Stimulated activated CD4-positive, alpha-beta T cell treated with anti-CD3 and anti-CD28 coated beads, Interleukin-12 subunit alpha, Interleukin-12 subunit beta, amount 100 ng/mL, for 48 hours (primary cell): ENCODE results near the gene AK8.
A peak's percentile ranks its signal among the peaks of the same experiment; 100 is the strongest.
"Not testable (repeated sequence)": the region's sequence is repeated elsewhere in the genome, so short reads cannot be mapped to it uniquely, and the experiment has no call there.

Source experiments
- DNase-seq, 3 donors: peaks; one replicate each; pipeline ENCODE4 v3.0.0-alpha.2; 2020; ENCODE audit warnings: low read depth in 2 of 3, low spot score in 1 of 3

The AK8 gene

GRCh38 chr9:132774886-132775285 is 103.2 kb downstream of the AK8 start:
- DNase-seq, result no peak

DNA sequence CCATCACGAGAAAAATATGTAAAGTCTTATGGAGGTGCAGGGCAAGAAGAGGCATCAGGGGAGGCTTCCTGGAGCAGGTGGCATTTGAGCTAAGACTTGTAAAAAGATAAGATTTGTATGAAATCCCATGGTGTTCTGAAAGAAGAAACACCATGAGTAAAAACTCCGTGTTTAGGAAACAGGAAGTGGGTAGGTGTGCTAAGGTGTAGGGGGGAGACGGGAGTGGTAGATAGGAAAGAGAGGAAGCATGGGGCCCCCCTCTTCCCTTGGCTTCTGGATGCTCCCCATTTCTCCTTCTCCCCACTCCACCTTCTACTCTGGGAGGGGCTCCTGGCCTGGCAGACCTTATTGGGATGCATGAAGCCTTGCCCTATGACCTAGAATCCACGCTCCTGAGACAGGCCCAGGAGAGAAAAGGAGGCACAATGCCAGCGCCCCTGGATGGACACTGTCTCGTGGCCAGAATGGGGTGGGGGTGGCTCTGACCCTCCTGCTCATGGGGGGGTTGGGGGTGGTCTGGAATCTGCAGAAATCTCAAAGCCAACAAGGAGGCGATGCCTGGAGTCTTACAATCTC is 104.2 kb downstream of the AK8 start:
- no peak for DNase-seq

DNA sequence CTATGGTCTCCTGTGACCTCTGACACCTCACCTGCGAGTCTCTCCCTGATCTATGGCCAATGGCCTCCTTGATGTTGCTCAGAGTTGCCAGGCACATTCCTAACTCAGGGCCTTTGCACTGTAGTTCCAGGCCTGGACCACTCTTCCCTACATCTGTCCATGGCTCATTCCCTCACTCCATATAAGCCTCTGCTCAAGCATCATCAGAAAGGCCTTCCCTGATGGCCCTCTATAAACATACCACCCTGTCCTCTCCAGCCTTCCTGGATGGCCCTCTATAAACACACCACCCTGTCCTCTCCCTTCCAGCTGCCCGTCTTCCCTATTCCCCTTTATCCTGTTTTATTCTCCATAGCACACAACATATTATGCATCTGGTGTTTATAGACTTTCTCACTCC is 105.0 kb downstream of the AK8 start:
- DNase-seq, result no peak

GRCh38 chr9:132771752-132772151 is 106.3 kb downstream of the AK8 start:
- not testable (repeated sequence) for DNase-seq

DNA sequence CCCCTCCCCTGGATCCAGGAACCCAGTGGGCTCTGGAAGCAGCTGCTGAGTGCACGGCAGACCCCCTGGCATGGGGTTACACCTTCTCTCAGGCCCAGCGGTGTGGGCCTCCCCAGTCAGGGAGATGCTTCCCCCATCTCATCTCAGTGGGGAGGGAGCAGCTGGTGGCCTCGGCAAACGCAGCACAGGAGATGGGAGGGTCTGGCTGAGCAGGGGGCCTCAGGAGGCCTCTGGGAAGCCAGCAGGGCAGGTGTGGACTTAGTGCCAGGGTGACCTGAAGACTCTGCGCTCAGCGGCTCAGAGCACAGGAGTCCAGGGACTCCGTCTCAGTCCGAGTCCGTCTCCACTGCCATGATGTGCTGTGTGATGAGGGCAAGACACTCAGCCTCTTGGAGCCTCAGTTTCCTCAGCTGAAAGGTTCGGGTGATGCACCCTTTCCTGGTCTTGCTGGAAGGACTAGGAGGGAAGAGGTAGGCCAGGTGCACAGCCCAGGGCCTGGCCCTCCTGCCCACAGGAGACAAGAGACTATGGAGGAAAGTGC is 107.2 kb downstream of the AK8 start:
- no peak for DNase-seq

GRCh38 chr9:132769906-132770769 is 107.9 kb downstream of the AK8 start:
- DNase-seq, result peak; percentile 30 to 57 (median 50)

GRCh38 chr9:132768932-132769905 is 108.9 kb downstream of the AK8 start:
- peak; percentile 39 to 55 (median 52) for DNase-seq

- DNase-seq, result no peak
Measured at GRCh38 chr9:132763574-132763973, 114.5 kb downstream of the AK8 start.

DNA sequence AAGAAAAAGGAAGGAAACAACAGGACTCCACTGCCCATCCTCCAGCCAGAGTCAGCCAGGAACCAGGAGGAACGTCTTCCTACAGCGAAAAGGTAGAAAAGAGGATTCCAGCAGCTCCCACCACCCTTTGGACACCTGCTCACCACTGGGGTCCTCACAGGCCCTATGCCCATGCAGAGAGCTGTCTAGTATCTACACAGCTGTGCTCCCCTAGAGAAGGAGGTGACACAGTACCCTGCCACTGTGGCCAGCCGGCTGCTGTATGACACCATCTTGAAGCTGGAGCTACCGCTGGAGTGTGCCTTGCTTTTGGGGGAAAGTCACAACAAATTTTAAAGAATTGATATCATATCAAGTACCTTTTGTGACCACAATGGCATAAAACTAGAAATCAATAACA is 115.2 kb downstream of the AK8 start:
- DNase-seq, result no peak

DNA sequence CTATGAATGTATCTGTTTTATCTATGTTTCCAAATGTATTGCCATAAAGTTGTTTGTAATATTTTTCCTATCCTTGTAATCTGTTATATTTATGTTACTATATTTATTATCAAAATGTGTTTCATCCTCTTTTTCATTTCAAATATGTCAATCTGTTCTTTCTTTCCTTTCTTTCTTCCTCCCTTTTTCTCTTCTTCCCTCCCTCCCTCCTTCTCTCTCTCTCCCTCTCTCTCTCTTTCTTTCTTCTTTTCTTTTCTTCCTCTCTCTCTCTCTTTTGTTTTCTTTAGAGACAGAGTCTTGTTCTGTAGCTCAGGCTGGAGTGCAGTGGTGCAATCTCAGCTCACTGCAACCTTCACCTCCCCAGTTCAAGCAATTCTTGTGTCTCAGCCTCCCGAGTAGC is 116.5 kb downstream of the AK8 start:
- no peak for DNase-seq

DNA sequence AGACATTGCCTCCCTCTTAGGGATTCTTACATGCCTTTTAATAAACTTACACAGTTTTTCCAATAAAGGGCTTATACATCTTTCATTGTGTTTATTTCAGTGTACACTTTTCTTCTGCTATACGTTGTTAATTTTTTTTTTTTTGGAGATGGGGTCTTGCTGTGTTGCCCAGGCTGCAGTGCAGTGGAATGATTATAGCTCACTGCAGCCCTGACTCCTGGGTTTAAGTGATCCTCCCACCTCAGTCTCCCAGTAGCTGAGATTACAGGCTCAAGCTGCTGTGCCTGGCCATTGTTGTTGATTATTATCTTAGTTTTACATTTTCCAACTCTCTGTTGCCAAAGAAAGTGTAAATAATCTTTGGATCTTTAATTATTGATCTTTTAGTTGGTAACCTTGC is 118.0 kb downstream of the AK8 start:
- DNase-seq, result no peak

GRCh38 chr9:132757016-132757415 is 121.1 kb downstream of the AK8 start:
- no peak for DNase-seq

DNA sequence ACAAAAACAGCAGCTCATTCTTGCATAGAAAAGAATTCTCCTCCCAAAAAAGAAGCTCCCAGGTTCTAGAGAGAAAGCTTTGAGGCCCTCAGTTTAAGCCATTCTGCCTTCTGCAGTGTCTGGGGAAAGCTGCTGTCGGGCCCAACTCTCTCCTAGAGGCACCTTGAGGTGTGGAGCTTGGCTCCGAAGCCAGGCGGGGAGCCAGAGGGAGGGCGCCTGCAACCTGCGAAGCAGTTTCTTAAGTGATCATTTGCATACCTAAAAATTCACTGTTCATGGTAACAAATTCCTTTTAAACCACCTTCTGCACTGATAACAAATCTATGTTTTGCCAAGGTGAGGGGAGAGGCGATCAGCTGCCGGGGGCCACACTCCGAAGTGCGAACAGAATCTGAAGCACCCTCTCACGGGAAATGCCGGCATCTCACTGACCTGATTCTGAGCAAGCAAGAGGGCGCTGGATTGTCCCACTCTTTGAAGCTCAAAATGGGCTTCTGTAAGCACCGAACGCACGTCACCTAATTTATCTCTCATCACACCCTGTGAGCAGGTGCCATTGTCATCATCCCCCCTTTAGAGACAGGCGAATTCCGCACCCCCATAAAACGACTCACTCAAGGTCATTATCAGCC is 121.8 kb downstream of the AK8 start:
- no peak for DNase-seq

DNA sequence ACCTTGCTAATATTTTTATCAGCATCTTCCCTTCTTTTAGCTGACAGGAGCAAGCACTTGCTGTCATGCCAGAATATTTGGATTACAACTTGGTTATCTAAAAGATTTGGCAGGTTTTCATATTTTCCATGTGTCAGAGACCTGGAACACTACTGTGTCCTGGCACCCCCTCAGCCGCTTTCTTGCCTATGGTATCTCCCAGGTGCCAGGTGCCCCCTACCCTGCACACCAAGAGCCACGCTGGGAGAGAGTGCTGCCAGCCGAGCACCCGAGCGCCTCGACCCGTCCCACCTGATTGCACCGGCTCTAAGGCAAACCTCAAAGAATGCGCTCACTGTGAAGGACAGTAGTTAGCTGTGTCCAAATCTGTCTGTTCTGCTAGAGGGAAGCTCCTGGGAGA is 123.0 kb downstream of the AK8 start:
- DNase-seq, result no peak

DNA sequence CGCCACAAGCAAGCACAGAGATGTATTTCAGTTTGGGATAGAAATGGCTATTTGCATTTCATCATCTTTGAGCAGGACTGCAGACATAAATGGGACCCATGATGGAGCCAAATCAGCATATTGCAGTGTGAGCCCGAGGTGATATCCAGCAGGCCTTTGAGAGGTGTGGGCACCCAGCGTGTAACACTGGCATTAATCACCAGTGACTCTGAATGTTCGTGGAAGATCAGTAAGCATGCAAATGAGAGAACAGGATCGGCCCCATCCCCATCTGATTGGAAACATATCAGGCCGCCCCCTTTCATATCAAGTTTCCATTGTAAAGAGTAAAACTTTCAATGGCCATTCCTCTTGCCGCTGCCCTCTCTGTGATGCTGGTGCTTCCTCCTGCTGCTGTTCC is 123.8 kb downstream of the AK8 start:
- no peak for DNase-seq

- no peak for DNase-seq
Measured at GRCh38 chr9:132753593-132753880, 124.5 kb downstream of the AK8 start.

GRCh38 chr9:132752877-132753592 is 125.0 kb downstream of the AK8 start:
- no peak for DNase-seq

- no peak for DNase-seq
Measured at GRCh38 chr9:132750668-132751067, 127.4 kb downstream of the AK8 start.

DNA sequence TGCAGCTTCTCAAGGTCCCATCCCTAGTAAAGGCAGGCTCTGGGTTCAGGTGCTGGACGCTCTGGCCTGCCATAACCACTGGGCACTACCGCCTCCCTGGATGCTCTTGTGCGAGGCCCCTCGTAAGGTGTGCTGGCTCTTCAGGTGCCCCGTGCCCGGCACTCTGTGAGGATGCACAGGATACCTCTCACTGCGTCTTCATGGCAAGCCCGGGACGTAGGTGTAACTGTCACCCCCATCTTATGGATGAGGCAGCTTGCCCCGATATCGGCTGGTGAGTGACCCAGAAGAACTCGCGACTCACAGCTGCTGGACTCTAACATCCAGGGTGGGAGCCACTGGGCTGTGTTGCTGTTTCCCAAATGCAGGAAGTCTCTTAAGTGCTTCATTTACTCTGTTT is 128.8 kb downstream of the AK8 start:
- no peak for DNase-seq

DNA sequence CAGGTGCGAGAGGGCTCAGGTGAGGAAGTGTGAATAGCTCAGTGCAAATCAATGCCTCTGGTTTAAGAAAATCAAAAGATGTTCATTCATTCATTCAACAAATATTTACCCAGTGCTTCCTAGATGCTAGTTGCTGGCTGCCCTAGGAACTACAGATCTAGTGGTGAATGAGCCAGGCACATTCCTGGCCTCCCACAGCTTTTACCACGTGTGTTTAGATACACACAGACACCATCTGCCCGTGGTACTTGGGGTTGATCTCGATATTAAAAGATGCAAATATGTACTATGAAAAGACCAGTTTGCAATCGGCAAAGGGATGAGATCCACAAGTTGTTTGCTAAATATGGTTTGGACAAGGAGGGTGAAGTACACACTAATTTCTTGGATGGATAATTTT is 129.6 kb downstream of the AK8 start:
- no peak for DNase-seq
